Natural killer cell (primary cell): ENCODE data around the gene EXOSC10. TPM values are rescaled to one million over a fixed set of nuclear protein-coding genes. Genes with fewer than 3 reads are reported as not detected.
A peak's percentile ranks its signal among the peaks of the same experiment; 100 is the strongest.
"Not testable (repeated sequence)": the region's sequence is repeated elsewhere in the genome, so short reads cannot be mapped to it uniquely, and the experiment has no call there.

Source experiments
- ATAC-seq, 3 donors: fragments of 150-1000 bp in 2 of 3; fragments of 200-7000 bp in 1 of 3; cut with Tn5 transposase; 1 replicate in 1 of 3; 2 replicates in 2 of 3; pipeline ENCODE4 v1.10.0; 2021; ENCODE audit warnings: mild to moderate bottlenecking in 2 of 3, moderate library complexity in 2 of 3
- DNase-seq, 2 donors: peaks; one replicate each; pipeline versions ENCODE4 v3.0.0 to v3.0.0-alpha.2; 2013 to 2021; ENCODE audit warnings: mixed read lengths in 1 of 2
- H3K27ac ChIP-seq: one replicate; pipeline ENCODE4 v1.5.1; 2013; ENCODE audit warnings: mild to moderate bottlenecking, low read length
- H3K27me3 ChIP-seq: one replicate; pipeline ENCODE4 v1.6.1; 2013; ENCODE audit warnings: low read length; ENCODE audit not compliant: control insufficient read depth, insufficient read depth
- H3K36me3 ChIP-seq: one replicate; pipeline ENCODE4 v1.6.1; 2013; ENCODE audit warnings: low read length; ENCODE audit not compliant: control insufficient read depth, insufficient read depth
- H3K4me1 ChIP-seq: one replicate; pipeline ENCODE4 v1.6.1; 2013; ENCODE audit warnings: low read length; ENCODE audit not compliant: control insufficient read depth, insufficient read depth
- H3K4me3 ChIP-seq: one replicate; pipeline ENCODE4 v1.5.1; 2013; ENCODE audit warnings: low read length
- H3K9me3 ChIP-seq: one replicate; pipeline ENCODE4 v1.6.1; 2013; ENCODE audit warnings: low read length; ENCODE audit not compliant: control insufficient read depth, insufficient read depth
- H3K27ac Mint-ChIP-seq, 2 donors: one replicate each; pipeline ENCODE4 v1.8.0; 2022; ENCODE audit warnings: mild to moderate bottlenecking in 2 of 2, mixed read lengths in 2 of 2, moderate library complexity in 1 of 2
- H3K27me3 Mint-ChIP-seq, 2 donors: one replicate each; pipeline ENCODE4 v1.8.0; 2022; ENCODE audit warnings: low read depth in 2 of 2, mixed read lengths in 2 of 2
- H3K36me3 Mint-ChIP-seq: one replicate; pipeline ENCODE4 v1.8.0; 2022; ENCODE audit warnings: mixed read lengths
- H3K4me1 Mint-ChIP-seq, 2 donors: one replicate each; pipeline ENCODE4 v1.8.0; 2022; ENCODE audit warnings: mixed read lengths in 2 of 2
- H3K4me3 Mint-ChIP-seq: one replicate; pipeline ENCODE4 v1.8.0; 2022; ENCODE audit warnings: mild to moderate bottlenecking, moderate library complexity, mixed read lengths
- H3K9me3 Mint-ChIP-seq, 2 donors: one replicate each; pipeline ENCODE4 v1.8.0; 2022; ENCODE audit warnings: mixed read lengths in 2 of 2
- WGBS: methylation state at CpG from one replicate; pipeline ENCODE4 v1.1.7; 2013; ENCODE audit warnings: missing lambda C conversion rate; ENCODE audit not compliant: insufficient coverage; 5-methylcytosine and 5-hydroxymethylcytosine counted together
- intact Hi-C: fragments of 100-400 bp; cut with micrococcal nuclease; formaldehyde crosslinking; loops from one replicate; pipeline ENCODE4 v1.14.2; 2022
- total RNA-seq, 4 donors: library from RNA; stranded (reverse); fragments of 120-200 nt in 1 of 4; gene quantifications; one replicate each; pipeline versions ENCODE4 v1.2.3 to v1.2.4, GENCODE V29; 2013 to 2022
- TF ChIP-seq, protein P1 (sequence below): fragments of 200-600 bp; IDR thresholded peaks from one replicate; pipeline ENCODE4 v1.8.0; 2022; ENCODE audit warnings: antibody characterized with exemption

The EXOSC10 gene
- total RNA-seq, 3 donors from 2014 or later (not counting 1 experiment from before 2014, with no cell fraction given) = 85.2 to 97.2 (median 94.9) TPM

DNA sequence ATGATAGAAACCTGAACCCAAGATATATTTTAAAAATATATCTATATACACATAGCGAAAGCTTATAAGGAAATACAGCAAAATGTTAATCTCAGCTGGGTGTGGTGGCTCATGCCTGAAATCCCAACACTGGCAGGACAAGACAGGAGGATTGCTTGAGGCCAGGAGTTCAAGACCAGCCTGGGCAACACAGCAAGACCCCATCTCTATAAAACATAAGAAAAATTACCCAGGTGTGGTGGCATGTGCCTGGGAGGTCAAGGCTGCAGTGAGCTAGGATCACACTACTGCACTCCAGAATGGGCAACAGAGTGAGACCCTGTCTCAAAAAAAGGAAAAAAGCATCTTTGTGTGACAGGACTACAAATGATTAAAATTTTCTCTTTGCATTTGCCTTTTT is 33.9 kb downstream of the EXOSC10 start:
- DNase-seq (no peak), ATAC-seq (no peak)
- TF ChIP-seq, protein P1, sequence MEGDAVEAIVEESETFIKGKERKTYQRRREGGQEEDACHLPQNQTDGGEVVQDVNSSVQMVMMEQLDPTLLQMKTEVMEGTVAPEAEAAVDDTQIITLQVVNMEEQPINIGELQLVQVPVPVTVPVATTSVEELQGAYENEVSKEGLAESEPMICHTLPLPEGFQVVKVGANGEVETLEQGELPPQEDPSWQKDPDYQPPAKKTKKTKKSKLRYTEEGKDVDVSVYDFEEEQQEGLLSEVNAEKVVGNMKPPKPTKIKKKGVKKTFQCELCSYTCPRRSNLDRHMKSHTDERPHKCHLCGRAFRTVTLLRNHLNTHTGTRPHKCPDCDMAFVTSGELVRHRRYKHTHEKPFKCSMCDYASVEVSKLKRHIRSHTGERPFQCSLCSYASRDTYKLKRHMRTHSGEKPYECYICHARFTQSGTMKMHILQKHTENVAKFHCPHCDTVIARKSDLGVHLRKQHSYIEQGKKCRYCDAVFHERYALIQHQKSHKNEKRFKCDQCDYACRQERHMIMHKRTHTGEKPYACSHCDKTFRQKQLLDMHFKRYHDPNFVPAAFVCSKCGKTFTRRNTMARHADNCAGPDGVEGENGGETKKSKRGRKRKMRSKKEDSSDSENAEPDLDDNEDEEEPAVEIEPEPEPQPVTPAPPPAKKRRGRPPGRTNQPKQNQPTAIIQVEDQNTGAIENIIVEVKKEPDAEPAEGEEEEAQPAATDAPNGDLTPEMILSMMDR = no peak
- H3K36me3 ChIP-seq = peaks cover 55% of the 10 kb centered on the region
- peaks cover 30% of the 10 kb centered on the region for H3K4me1 ChIP-seq
- H3K27me3 ChIP-seq = no peaks in the 10 kb centered on the region
- H3K27me3 Mint-ChIP-seq = no peaks in the 10 kb centered on the region
- no peak overlapping the region for H3K4me3 Mint-ChIP-seq
- peaks cover 18 to 23% of the 10 kb centered on the region in 2 donors for H3K4me1 Mint-ChIP-seq
- H3K36me3 Mint-ChIP-seq = peaks cover 12% of the 10 kb centered on the region
- intact Hi-C loops = no loop called here
- H3K9me3 ChIP-seq = no peaks in the 10 kb centered on the region
- H3K9me3 Mint-ChIP-seq = no peaks in the 10 kb centered on the region
- no peak overlapping the region for H3K27ac Mint-ChIP-seq
- WGBS = no CpG with 5 or more reads among the region's 1 CpG
- no peak overlapping the region for H3K4me3 ChIP-seq
- no peak overlapping the region for H3K27ac ChIP-seq

DNA sequence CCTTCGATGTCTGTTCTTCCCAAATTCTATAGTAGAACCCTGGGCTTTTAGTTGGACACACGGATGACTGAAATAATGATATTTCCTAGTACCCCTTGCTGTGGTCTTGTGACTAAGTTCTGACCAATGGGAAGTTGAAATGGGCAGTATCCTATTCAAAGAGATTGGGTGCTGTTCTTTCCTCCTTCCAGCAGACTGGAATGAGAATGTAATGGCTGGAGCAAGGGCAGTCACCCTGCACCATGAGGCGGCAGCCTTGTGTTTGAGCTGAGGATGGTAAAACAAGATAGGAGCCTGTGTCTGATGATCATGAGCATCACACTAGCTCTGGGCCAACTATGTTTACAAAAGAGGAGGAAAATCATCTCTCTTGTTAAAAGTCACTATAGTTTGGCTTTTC is 34.7 kb downstream of the EXOSC10 start:
- peaks cover 24 to 30% of the 10 kb centered on the region in 2 donors for H3K4me1 Mint-ChIP-seq
- H3K27ac Mint-ChIP-seq = no peak overlapping the region
- no peaks in the 10 kb centered on the region for H3K27me3 ChIP-seq
- intact Hi-C loops = no loop called here
- H3K4me3 ChIP-seq = no peak overlapping the region
- H3K4me1 ChIP-seq = peaks cover 35% of the 10 kb centered on the region
- H3K4me3 Mint-ChIP-seq = no peak overlapping the region
- no peak overlapping the region for H3K27ac ChIP-seq
- no peaks in the 10 kb centered on the region for H3K9me3 ChIP-seq
- WGBS = 100% methylated on average over 3 of the region's 3 CpGs
- peaks cover 48% of the 10 kb centered on the region for H3K36me3 ChIP-seq
- no peaks in the 10 kb centered on the region for H3K9me3 Mint-ChIP-seq
- H3K36me3 Mint-ChIP-seq = peaks cover 11% of the 10 kb centered on the region
- no peak for DNase-seq
- TF ChIP-seq, protein P1 = no peak
- no peak for ATAC-seq
- H3K27me3 Mint-ChIP-seq = no peaks in the 10 kb centered on the region

DNA sequence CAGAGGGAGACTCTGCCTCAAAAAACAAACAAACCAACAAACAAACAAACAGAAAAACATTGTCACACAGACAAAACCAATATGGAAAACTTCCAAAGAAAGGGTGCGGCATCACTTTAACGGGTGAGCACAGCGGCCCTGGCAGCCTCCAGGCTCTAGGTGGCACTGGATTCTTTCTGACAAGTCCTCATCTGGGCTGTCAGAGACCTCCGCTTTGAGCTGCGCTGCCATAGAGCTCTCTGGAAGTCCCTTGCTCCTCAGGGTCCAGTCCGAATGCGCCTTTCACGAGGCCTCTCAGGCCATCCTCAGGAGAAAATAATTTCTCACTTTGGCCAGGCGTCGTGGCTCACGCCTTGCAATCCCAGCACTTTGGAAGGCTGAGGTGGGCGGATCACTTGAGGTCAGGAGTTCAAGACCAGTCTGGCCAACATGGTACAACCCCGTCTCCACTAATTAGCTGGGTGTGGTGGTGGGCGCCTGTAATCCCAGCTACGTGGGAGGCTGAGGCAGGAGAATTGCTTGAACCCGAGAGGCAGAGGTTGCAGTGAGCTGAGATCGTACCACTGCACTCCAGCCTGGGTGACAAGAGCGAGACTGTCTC is 35.6 kb downstream of the EXOSC10 start:
- H3K27me3 Mint-ChIP-seq, H3K36me3 Mint-ChIP-seq, H3K27me3 ChIP-seq, H3K9me3 ChIP-seq, H3K4me3 Mint-ChIP-seq, H3K4me3 ChIP-seq, H3K9me3 Mint-ChIP-seq, ATAC-seq, DNase-seq, H3K27ac Mint-ChIP-seq, intact Hi-C loops, H3K27ac ChIP-seq: not testable (repeated sequence)
- peaks cover 26 to 34% of the 10 kb centered on the region in 2 donors for H3K4me1 Mint-ChIP-seq
- Histone ChIP-seq H3K36me3 (peaks cover 39% of the 10 kb centered on the region), H3K4me1 (peaks cover 40% of the 10 kb centered on the region)
- WGBS = 89% methylated on average over 17 of the region's 18 CpGs

DNA sequence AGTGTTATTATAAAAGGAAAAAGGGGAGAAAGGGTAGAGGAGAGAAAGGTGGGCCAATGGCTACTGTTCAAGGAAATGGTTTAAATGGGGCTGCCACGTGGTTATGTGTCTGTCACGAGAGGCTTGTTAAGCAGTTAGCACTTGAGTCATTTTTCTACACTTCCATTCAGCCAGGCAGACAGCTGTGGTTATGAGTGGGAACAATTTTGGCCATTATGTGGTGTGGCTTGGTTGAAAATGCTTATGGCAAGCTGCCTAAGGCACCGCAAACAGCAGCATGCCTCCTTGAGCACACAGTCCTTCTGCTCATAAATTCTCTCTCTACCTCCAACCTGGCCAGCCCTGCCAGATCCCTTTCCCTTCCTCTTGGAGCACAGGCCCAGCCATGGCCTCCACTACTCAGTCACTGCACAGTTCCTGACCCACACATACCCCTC is 36.7 kb downstream of the EXOSC10 start:
- DNase-seq (peak; percentile 56 to 58), ATAC-seq (peak; percentile 21 to 41 (median 28))
- Mint-ChIP-seq H3K27ac (peak overlapping the region; percentile 61 to 90), H3K27me3 (no peaks in the 10 kb centered on the region), H3K9me3 (no peaks in the 10 kb centered on the region), H3K36me3 (no peaks in the 10 kb centered on the region), H3K4me1 (peaks cover 30 to 37% of the 10 kb centered on the region in 2 donors), H3K4me3 (peak overlapping the region; percentile 60)
- no peaks in the 10 kb centered on the region for H3K27me3 ChIP-seq
- H3K4me1 ChIP-seq = peaks cover 47% of the 10 kb centered on the region
- intact Hi-C loops = no loop called here
- TF ChIP-seq, protein P1 = no peak
- peaks cover 28% of the 10 kb centered on the region for H3K36me3 ChIP-seq
- 8% methylated on average over 3 of the region's 3 CpGs for WGBS
- no peak overlapping the region for H3K27ac ChIP-seq
- no peak overlapping the region for H3K4me3 ChIP-seq
- no peaks in the 10 kb centered on the region for H3K9me3 ChIP-seq
